HG03175 (cell line): ENCODE results near the gene PRKAG3.
"Not testable (repeated sequence)": the region's sequence is repeated elsewhere in the genome, so short reads cannot be mapped to it uniquely, and the experiment has no call there.

Source experiments
- ATAC-seq: cut with Tn5 transposase; IDR thresholded peaks from one replicate; pipeline ENCODE4 v1.9.1; 2021; ENCODE audit warnings: mild to moderate bottlenecking, moderate library complexity; ENCODE audit not compliant: unreplicated experiment

Gene PRKAG3

DNA sequence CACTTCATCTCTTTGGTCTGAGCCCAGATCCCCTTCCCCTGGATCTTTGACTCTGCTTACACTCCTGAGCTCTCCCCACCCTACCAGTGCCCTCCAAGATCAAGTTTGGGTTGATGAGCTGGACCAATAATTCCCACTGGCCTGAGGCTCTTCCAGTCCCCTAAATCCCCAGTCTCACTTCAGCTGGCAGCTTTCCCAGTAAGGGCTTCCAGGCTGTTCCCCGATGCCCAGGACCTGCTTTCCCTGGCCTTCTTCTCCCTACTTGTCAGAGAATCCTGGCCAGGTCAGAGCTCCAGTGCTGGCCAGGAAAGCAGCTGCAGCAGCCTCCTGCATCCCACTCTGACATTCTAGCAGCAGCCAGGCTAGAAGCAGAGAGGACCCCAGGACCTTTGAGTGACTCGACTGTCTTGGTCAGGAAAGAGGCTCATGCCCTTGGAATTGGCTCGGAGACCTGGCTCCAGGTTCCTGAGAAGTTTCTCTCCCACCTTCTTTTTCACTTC lies 31.5 kb upstream of the PRKAG3 start:
- no peak for ATAC-seq

DNA sequence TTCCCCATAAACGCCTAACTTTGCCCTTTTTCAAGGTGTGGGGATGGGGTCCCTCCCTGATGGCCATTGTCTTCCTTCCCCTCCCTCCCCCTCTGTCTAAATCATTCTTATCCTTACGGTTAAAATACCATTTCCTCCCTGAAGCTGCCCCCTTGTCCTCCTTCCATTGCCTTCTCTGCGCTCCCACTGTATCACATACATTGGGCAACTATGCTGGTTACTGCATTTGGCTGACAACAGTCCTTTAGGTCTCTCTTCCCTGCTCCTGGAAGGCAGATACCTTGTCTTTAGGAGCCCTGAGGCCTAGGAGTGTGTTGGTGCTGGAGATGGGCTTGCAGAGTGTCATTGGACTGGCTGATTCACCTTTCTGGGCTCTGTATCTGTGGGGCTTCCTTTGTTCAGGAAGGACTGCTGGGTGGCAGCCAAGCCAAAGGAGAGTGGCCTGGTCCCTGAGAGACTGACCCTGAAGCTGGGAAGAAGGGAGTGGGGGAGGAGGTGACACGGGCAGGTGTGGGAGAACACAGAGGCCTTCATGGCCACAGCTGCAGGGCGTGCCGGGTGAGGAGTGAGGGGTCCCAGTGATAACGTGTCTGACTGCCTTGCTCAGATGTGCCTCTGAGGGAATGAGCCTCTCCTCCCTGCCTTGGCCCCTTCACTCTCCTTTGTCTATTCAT lies 30.2 kb upstream of the PRKAG3 start:
- no peak for ATAC-seq

DNA sequence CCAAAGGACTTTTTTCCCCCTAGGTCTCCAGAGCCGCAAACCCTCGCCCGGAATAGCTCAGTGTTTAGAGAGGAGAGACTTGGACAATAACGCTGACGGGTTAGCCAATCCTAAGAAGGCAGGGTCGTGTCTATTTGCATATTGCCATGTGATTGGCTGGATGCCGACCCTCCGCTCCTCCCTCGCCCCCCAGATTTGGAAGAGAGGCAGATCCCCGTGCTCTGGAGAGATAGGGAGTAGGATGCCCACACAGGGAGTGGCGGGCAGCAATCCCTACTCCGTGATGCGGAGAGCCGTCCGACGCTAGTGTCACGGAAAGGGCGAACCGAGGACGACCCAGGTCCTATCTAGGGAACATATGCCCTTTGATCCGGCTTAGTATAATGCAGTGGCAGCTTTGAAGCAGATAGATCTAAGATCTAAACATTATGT lies 29.4 kb upstream of the PRKAG3 start:
- ATAC-seq = no peak

DNA sequence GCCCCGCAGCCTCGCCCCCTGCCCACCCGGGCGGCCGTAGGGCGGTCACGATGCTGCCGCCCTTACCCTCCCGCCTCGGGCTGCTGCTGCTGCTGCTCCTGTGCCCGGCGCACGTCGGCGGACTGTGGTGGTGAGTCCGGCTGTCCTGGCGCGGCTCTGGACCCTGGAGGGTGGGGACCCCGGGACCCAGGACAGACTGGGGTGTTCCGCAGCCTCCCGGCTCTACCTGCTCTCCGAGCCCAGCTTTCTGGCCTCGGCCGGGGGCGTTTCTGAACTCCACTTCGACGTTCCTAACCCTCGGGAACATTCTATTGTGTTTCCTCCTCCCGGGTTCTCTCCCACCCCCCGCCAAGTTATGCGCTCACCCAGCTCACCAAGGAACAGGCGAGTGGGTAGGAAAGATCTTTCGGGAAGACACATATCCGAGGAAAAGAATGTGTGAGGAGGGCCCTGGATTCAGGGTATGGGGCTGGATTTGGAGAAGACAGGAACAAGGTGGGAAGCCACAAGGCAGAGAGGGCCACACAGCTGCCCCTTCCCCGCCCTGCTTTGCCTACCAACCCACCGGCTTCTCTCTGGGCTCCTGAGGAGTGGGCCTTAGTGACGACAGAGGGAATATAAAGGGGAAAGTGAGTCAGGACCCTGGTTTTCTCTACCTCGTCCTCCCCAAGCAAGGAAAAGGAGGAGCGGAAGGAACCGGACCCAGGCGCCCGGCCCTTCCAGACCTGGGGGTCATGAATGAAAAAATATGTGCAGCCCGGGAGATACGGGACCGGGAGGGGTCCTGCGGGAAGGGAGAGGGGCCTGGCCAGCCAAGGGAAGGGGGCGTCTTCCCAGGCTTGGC lies 28.6 kb upstream of the PRKAG3 start:
- ATAC-seq = no peak

DNA sequence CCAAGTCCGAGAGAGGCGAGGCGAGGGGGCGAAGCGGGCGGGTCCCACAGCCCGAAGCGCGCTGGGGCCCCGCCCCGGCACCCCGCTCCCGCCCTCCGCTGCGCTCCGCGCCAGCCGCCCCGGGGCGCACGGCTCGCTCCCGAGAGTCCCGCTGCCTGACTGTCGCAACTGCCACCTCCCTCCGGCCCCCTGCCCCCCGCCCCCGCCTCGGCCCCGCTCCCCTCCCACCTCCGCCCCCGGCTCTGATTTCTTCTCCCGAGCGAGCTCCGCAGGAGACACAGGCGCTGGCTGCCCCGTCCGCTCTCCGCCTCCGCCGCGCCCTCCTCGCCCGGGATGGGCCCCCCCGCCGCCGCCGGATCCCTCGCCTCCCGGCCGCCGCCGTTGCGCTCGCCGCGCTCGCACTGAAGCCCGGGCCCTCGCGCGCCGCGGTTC lies 28.0 kb upstream of the PRKAG3 start, which contains the start of gene WNT6:
Gene WNT6, plus strand, starts transcription at position 250 of the 432 bp plus-strand sequence. CDS start 233 bp downstream, outside the sequence.
- ATAC-seq = no peak

DNA sequence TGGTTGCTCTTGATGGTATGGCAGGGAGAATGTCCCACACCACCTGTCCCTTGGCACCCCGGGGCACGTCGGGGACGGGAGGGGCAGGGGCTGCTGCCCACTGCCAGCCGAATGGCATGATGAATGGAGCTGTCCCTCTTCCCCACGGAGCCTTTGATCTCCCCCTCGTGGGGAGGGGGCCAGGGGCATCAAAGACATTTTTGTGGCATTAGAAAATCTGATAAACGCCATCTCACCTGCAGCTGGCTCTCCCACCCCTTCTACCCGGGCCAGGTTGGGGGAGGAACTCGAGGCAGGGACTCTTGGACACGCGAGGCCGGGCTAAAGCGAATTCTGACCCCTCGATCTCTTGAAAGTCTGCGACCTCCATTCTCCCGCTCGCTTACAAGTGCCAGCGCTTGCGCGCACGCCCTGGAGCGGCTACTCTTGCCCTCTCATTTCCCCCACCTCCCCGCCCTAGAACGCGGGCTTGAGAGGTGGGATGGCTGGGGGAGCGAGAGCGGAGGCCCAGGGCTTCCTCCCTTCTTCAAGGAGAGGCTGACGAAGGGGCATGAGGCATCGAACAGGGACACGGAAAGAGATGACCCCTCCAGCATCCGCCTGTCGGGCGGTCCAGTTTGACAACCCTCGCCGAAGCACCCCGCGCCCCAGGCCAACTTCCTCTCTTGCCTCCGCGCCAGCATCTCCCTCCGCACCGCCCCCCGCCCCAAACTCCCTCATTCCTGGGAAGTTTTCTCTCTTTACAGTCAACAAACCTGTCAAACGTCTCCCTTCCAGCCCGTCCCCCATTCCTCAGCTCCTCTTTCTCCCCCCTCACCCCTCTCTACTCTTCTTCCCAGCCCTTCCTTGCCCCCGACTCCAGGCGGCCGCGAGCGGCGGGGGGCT lies 27.3 kb upstream of the PRKAG3 start:
- ATAC-seq = no peak

DNA sequence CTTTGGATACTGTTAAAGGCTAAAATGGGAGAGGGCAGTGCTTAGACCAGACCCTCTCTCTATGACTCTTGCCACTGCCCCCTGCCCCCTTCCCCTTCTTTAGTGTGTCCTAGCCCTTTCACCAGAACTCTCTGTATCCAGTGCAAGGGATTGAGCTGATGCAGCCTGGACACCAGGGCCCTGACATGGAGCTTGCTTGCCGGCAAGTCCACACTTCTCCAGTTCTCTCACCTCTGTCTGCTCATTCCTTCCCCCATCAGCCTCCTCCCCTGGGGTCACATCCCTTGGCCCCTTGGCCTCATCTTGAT lies 26.5 kb upstream of the PRKAG3 start:
- ATAC-seq = no peak

DNA sequence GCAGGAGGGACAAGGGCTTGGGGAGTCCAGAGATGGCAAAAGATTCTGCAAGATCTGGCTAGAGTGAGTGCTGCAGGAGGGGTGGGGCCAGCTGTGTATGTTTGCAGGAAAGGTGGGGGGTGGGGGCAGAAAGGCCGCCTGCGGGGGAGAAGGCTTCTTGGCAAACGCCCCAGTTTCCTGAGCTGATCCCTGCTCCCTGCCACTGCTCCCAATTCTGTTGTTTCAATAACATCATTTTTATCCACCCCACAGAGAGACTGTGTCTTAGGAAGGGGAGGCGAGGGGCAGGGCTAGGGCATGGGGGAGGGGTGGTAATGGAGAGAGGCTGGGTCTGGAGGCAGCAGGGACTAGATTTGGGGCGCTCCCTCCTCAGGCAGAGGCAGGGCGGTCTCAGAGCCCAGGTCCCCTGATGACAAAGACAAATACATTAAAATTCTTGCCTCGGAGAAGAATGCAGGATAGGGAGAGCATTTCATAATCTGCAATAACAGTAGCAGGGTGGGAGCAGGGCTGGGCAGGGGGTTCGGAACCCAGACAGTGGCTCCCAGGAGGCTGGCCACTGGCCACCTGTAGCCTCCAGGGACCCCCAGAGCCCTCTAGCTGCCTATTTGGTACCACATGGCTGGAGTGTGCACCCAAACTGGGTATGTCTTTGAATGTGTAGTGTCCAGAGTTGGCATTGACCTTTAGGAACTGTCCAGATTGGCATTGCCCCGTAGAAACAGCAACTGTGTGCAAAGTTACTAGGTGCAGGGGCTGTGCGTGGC lies 26.0 kb upstream of the PRKAG3 start:
- no peak for ATAC-seq

DNA sequence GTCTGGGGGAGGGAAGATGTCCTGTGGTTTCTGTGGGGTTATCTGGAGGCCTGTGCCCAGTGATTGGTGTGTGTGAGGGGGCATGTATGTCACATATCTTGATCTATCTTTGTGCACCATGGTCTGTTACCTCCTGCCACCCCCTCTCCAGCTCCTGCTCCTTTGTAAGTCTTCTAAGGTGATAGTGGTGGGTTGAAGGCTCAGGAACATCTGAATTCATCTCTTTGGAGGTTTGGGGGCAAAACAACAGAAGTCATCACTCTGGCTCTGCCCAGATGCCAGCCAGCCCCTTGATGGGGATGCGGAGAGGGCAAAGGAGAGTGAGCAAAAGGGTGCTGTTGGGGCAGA lies 25.3 kb upstream of the PRKAG3 start:
- ATAC-seq = no peak

DNA sequence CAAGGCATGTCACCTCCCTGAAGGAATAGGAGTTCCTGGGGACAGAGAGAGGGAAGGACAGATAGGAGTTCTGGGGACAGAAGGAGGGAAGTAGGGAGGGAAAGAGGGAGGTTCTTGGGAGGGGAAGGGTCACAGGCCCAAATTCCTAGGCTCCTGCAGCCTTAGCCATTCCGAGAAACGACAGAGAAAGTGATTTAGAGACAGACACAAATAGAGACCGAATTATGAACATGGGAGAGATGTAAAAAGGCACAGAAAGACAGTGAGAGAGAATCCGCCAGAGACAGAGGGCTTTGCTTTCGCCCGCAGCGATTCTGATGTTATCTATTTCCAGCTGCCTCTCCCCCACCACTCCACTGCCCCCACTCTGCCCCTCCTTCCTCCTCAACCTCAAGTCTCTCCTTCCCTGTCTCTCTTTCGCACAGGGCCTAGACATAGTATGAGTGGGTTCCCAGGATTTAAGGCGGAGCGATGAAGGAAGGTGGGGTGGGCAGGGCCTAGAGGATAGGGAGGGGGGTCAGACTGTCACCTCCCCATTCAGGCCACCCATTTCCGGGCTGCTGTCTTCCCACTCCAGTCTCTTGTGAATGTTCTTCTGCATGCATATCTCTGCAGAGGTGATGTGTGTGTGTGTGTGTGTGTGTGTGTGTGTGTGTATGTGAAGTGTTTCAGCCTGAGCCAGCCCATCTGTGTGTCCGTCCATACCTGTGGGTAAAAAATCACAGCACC lies 24.7 kb upstream of the PRKAG3 start:
- no peak for ATAC-seq

- ATAC-seq = no peak
These were observed 23.9 kb upstream of the PRKAG3 start for GRCh38 chr2:218855305-218856166.

DNA sequence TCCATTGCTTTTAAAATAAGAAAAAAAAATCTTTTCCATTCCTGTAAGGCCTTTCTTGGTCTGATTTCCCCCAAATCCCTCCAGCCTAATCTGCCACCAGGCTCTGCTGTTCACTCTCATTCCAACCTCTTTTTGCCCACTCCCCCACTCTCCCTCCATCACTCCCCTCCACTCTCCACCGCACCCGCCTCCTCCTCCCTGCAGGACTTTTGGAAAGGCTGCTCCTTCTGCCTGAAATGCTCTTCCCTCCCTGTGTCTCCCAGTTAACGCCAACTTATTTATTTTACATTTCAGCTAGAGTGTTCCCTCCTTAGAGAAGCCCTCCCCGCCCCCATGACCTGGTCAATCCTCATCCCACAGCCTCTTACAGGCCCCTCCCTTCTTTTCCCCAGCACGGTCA lies 23.3 kb upstream of the PRKAG3 start:
- ATAC-seq = no peak

- no peak for ATAC-seq
These were observed 22.2 kb upstream of the PRKAG3 start for GRCh38 chr2:218853766-218854165.

DNA sequence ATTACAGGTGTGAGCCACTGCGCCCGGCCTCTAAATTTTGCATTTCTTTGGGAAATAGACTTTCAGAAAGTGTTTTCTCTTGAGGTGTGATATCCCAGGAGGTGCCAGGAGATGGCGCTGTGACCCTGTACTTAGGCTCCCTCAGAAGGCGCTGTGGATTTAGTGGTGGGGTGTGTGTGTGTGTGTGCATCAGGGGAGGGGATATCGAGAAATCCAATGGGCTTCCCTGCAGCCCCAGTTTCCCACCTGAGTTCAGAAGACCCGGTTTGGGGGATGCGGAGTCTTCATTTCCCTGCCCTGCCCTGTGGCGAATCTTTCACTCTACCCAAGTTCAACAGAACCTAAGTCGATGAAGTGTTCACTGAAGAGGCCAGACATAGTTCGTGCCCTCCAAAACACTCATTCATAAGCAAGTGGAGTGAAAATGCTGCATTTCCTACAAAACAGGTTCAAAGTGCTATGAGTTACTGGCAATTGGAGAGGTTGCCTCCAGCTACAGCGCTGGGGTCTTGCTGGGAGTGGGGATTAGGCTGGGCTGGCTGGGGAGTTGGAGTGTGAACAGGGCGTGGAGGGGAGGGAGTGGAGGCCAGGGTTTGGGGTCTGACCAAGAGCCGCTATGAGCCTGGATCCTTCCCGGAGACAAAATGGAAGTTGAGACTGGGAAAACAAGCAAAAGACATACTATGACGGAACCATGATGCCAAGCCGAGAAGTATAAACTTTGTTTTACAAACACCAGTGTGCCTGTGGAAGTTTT lies 21.5 kb upstream of the PRKAG3 start:
- ATAC-seq = no peak

- no peak for ATAC-seq
These were observed 19.7 kb upstream of the PRKAG3 start for GRCh38 chr2:218851286-218851685.

GRCh38 chr2:218850796-218851195 lies 19.2 kb upstream of the PRKAG3 start:
- no peak for ATAC-seq

DNA sequence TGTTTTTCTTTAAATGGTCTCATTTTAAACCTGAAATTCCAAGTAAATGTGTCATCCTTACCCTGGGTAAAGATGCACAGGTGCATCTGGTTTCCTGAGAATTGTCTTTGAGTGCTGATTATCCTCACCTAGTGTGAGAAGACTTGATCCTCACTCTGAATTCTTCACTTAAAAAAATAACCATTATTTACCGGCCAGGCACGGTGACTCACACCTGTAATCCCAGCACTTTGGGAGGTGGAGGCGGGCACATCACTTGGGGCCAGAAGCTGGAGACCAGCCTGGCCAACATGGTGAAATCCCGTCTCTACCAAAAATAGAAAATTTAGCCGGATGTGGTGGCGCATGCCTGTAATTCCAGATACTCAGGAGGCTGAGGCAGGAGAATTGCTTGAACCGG lies 18.1 kb upstream of the PRKAG3 start:
- ATAC-seq = no peak

DNA sequence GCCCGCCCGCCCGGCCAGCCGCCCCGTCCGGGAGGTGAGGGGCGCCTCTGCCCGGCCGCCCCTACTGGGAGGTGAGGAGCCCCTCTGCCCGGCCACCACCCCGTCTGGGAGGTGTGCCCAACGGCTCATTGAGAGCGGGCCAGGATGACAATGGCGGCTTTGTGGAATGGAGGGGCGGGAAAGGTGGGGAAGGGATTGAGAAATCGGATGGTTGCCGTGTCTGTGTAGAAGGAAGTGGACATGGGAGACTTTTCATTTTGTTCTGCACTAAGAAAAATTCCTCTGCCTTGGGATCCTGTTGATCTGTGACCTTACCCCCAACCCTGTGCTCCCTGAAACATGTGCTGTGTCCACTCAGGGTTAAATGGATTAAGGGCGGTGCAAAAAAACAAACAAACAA lies 15.4 kb upstream of the PRKAG3 start:
- not testable (repeated sequence) for ATAC-seq
